K562 (cell line): ENCODE measurements around the gene TRIM68. TPM values are rescaled to one million over a fixed set of nuclear protein-coding genes. Genes with fewer than 3 reads are reported as not detected.

Experiments
- ATAC-seq: fragments of 200-7000 bp; cut with Tn5 transposase; 3 replicates; pipeline ENCODE4 v1.9.1; 2020; ENCODE audit warnings: moderate library complexity
- BruUV-seq: library from RNA; stranded (reverse); fragments of 400-500 nt; replicated peaks from 2 replicates; lab custom pipeline; 2021; lab: Mats Ljungman, UMichigan
- CTCF ChIA-PET: fragments of 300-600 bp; formaldehyde crosslinking; extraction: SDS; loops from one replicate; lab custom pipeline; 2021; ENCODE audit warnings: low intra/inter-chr PET ratio; lab: Yijun Ruan, JAX
- POLR2A ChIA-PET: fragments of 300-600, 350-650 bp; sonication (Branson Sonifier 250); formaldehyde crosslinking; extraction: SDS; loops from one replicate; lab custom pipeline; 2021; ENCODE audit warnings: antibody characterized with exemption, inconsistent platforms; lab: Yijun Ruan, JAX
- DNase-seq, 4 experiments: peaks; one replicate each; pipeline versions ENCODE4 v3.0.0 to v3.0.0-alpha.2; 2011 to 2018; ENCODE audit warnings: low spot score in 3 of 4, mixed read lengths in 3 of 4; ENCODE audit errors: extremely low read depth in 1 of 4
- FAIRE-seq: peaks from 2 replicates; lab custom pipeline; 2011; peaks lifted over from hg19 to GRCh38; lab: Jason Lieb, UNC
- H2AFZ ChIP-seq: 2 replicates; pipeline ENCODE4 v1.6.0; 2011; ENCODE audit warnings: low read depth, low read length, control low read depth, inconsistent platforms
- H3K27ac ChIP-seq: fragments of 200-600 bp; 3 replicates; pipeline ENCODE4 v1.8.0; 2011; ENCODE audit warnings: low read depth, mild to moderate bottlenecking, control low read depth, inconsistent platforms, low read length, moderate library complexity, mixed read lengths; ENCODE audit errors: extremely low read depth
- H3K27me3 ChIP-seq, 2 experiments: fragments of 300-600 bp in 1 of 2; 2 replicates in 1 of 2; 3 replicates in 1 of 2; pipeline versions ENCODE4 v1.6.0 to v1.8.0; 2011; ENCODE audit warnings: inconsistent platforms in 2 of 2, low read length in 2 of 2, mild to moderate bottlenecking in 1 of 2, mixed read lengths in 1 of 2, moderate library complexity in 1 of 2; ENCODE audit not compliant: control insufficient read depth in 2 of 2, insufficient read depth in 2 of 2
- H3K36me3 ChIP-seq: fragments of 300-600 bp; 3 replicates; pipeline ENCODE4 v1.8.0; 2011; ENCODE audit warnings: mild to moderate bottlenecking, low read length, inconsistent platforms; ENCODE audit not compliant: control insufficient read depth, insufficient read depth
- H3K4me1 ChIP-seq, 2 experiments: fragments of 200-600 bp in 1 of 2; replicated peaks in 1 of 2; 2 replicates in 1 of 2; 3 replicates in 1 of 2; pipeline versions ENCODE4 v1.5.1 to v1.8.0; 2011; ENCODE audit warnings: inconsistent platforms in 2 of 2, low read length in 2 of 2, mild to moderate bottlenecking in 1 of 2, mixed read lengths in 1 of 2, moderate library complexity in 1 of 2; ENCODE audit not compliant: control insufficient read depth in 2 of 2, insufficient read depth in 2 of 2
- H3K4me2 ChIP-seq: 2 replicates; pipeline ENCODE4 v1.6.1; 2011; ENCODE audit warnings: low read length, control low read depth, inconsistent platforms, mixed read lengths; ENCODE audit not compliant: insufficient read depth
- H3K4me3 ChIP-seq: fragments of 200-600 bp; sonication (generic), shearing (Covaris generic); 2 replicates; pipeline ENCODE4 v1.5.1; 2016; ENCODE audit warnings: control low read depth, inconsistent platforms
- H3K79me2 ChIP-seq: fragments of 200-600 bp; 3 replicates; pipeline ENCODE4 v1.8.0; 2011; ENCODE audit warnings: low read length, inconsistent platforms; ENCODE audit not compliant: control insufficient read depth, insufficient read depth
- H3K9ac ChIP-seq, 2 experiments: 2 replicates each; pipeline versions ENCODE4 v1.6.0 to v1.6.1; 2011; ENCODE audit warnings: low read depth in 2 of 2, low read length in 2 of 2, control low read depth in 1 of 2, inconsistent platforms in 1 of 2, mild to moderate bottlenecking in 1 of 2, mixed read lengths in 1 of 2; ENCODE audit not compliant: insufficient read depth in 1 of 2
- H3K9me1 ChIP-seq: one replicate; pipeline ENCODE4 v1.6.0; 2011; ENCODE audit warnings: inconsistent platforms, mild to moderate bottlenecking, low read length, moderate library complexity; ENCODE audit not compliant: control insufficient read depth, insufficient read depth
- H3K9me3 ChIP-seq: replicated peaks from 2 replicates; pipeline ENCODE4 v1.5.1; 2011; ENCODE audit warnings: low read depth, low read length, inconsistent platforms; ENCODE audit not compliant: control insufficient read depth, insufficient read depth
- H4K20me1 ChIP-seq: replicated peaks from 2 replicates; pipeline ENCODE4 v1.6.1; 2011; ENCODE audit warnings: low read length, inconsistent platforms, mixed read lengths; ENCODE audit not compliant: control insufficient read depth, insufficient read depth
- ARNT ChIP-seq, 2 experiments: fragments of 450-650 bp; IDR thresholded peaks; 2 replicates each; pipeline ENCODE4 v1.6.1; 2016; ENCODE audit warnings: mild to moderate bottlenecking in 1 of 2
- FOXJ2 ChIP-seq: fragments of 200-800 bp; sonication (Bioruptor generic); IDR thresholded peaks from 2 replicates; pipeline ENCODE4 v1.6.1; 2016; ENCODE audit warnings: missing genetic modification characterization, missing compliant biosample characterization
- KLF6 ChIP-seq: fragments of 250-450 bp; sonication (Bioruptor Pico); IDR thresholded peaks from 2 replicates; pipeline ENCODE4 v1.4.0; 2020; ENCODE audit warnings: mild to moderate bottlenecking, moderate library complexity, borderline replicate concordance
- MBD2 ChIP-seq: sonication (generic); IDR thresholded peaks from 2 replicates; pipeline ENCODE4 v1.6.1; 2016; ENCODE audit warnings: low read depth, borderline replicate concordance
- MED1 ChIP-seq: sonication (generic); formaldehyde crosslinking; IDR thresholded peaks from 2 replicates; pipeline ENCODE4 v1.8.1; 2023; ENCODE audit warnings: missing genetic modification reagents, borderline replicate concordance
- NCOA1 ChIP-seq: fragments of 450-650 bp; IDR thresholded peaks from 2 replicates; pipeline ENCODE4 v1.6.1; 2016; ENCODE audit warnings: low read depth
- NCOA2 ChIP-seq, 2 experiments: fragments of 450-650 bp; IDR thresholded peaks; 2 replicates each; pipeline ENCODE4 v1.6.1; 2018; ENCODE audit warnings: mild to moderate bottlenecking in 2 of 2, moderate library complexity in 1 of 2; ENCODE audit not compliant: partially characterized antibody in 2 of 2
- SAP30 ChIP-seq: fragments of 200-600 bp; sonication (generic); IDR thresholded peaks from 2 replicates; pipeline ENCODE4 v1.6.1; 2012; ENCODE audit warnings: borderline replicate concordance, low read depth, mild to moderate bottlenecking, moderate library complexity, low read length, control low read depth, inconsistent platforms; ENCODE audit not compliant: insufficient read depth, poor library complexity, severe bottlenecking
- SIRT6 ChIP-seq: IDR thresholded peaks from one replicate; pipeline ENCODE4 v1.6.1; 2012; ENCODE audit warnings: low read depth, mild to moderate bottlenecking, control low read depth, inconsistent platforms, low read length, moderate library complexity
- SMARCC2 ChIP-seq: fragments of 450-650 bp; IDR thresholded peaks from 2 replicates; pipeline ENCODE4 v1.6.1; 2017; ENCODE audit warnings: antibody characterized with exemption, moderate library complexity, mild to moderate bottlenecking, low read depth
- TCF7L2 ChIP-seq: fragments of 150-350 bp; IDR thresholded peaks from 2 replicates; pipeline ENCODE4 v1.6.1; 2016; ENCODE audit warnings: low read depth, mild to moderate bottlenecking, low read length, moderate library complexity
- WGBS: fragments of 100-300 bp; shearing (Covaris generic); methylation state at CpG from one replicate; pipeline ENCODE4 v1.1.6; 2016; ENCODE audit warnings: low coverage, mixed read lengths; ENCODE audit not compliant: insufficient coverage; ENCODE audit errors: missing lambda C conversion rate; 5-methylcytosine and 5-hydroxymethylcytosine counted together
- in situ Hi-C: fragments of 300-500 bp; cut with MboI; formaldehyde crosslinking; loops from 4 replicates; pipeline ENCODE4 v1.15.0; 2018; ENCODE audit warnings: inconsistent platforms, mixed read lengths
- intact Hi-C: fragments of 100-400 bp; cut with micrococcal nuclease; formaldehyde crosslinking; loops from 2 replicates; pipeline ENCODE4 v1.14.2; 2022
- polyA plus RNA-seq, 8 experiments: library from polyadenylated mRNA; depleted of rRNA in 4 of 8; stranded (reverse) in 5 of 8; unstranded in 3 of 8; fragments of >200 nt; fragmentation: Nextera tagmentation in 2 of 8; fragmentation: Illumina TruSeq in 1 of 8; extraction: Ambion mirVana in 2 of 8; extraction: Trizol in 1 of 8; gene quantifications; 2 replicates each; pipeline versions ENCODE4 v1.2.1 to v1.2.3, GENCODE V29; 2011 to 2014; ENCODE audit warnings: inconsistent platforms in 1 of 8, missing spikeins in 1 of 8
- total RNA-seq, 7 experiments: library from RNA; depleted of rRNA in 6 of 7; stranded (reverse); fragments of >200 nt in 6 of 7; fragmentation: Illumina TruSeq in 2 of 7; extraction: Trizol in 2 of 7; gene quantifications; 2 replicates each; pipeline versions ENCODE4 v1.2.1 to v1.2.3, GENCODE V29; 2011 to 2021; ENCODE audit warnings: low replicate concordance in 1 of 7

The TRIM68 gene
- total and polyA plus RNA-seq, 9 of the 15 experiments (the other 6 are each of a cell fraction or from before 2014, with no cell fraction given), result 5.2 to 10.9 (median 7.9) TPM

GRCh38 chr11:4593739-4594138 lies 14.3 kb downstream of the TRIM68 start, which contains the start of gene OR52I1 (continued):
- TF ChIP-seq SMARCC2, result no peak
- no peak for TF ChIP-seq KLF6
- no peak for TF ChIP-seq MBD2
- no peak for TF ChIP-seq SIRT6
- TF ChIP-seq ARNT (IDR thresholded peaks at IDR 0.05), result no peak
- TF ChIP-seq MED1 (CRISPR knock-in tag), result no peak
- no peak for TF ChIP-seq SAP30
- TF ChIP-seq, all 486 proteins: peak for 0

- ChIA-PET POLR2A (no interaction called here), CTCF (interaction anchor here (0.6 kb wide), 1 partner anchor 401 kb away, joined by 3 read pairs; no protein-coding TSS in a partner anchor)
- Histone ChIP-seq H4K20me1 (no peaks in the 10 kb centered on the region), H3K36me3 (no peaks in the 10 kb centered on the region), H3K9ac (no peak overlapping the region), H3K4me2 (no peak overlapping the region), H2AFZ (no peak overlapping the region), H3K9me3 (no peaks in the 10 kb centered on the region), H3K79me2 (no peaks in the 10 kb centered on the region), H3K4me1 (no peaks in the 10 kb centered on the region), H3K27me3 (peaks cover 8 to 14% of the 10 kb centered on the region in 2 experiments; a peak in 4 of 5 replicates), H3K9me1 (no peaks in the 10 kb centered on the region), H3K27ac (no peak overlapping the region), H3K4me3 (no peak overlapping the region)
- in situ Hi-C loops (no loop called here), intact Hi-C loops (no loop called here)
- no peak for TF ChIP-seq TCF7L2
- TF ChIP-seq FOXJ2 (tag), result no peak
- TF ChIP-seq NCOA1, result no peak
- TF ChIP-seq NCOA2 (IDR thresholded peaks at IDR 0.05; ENCODE audit: partially characterized antibody in 2 of 2), result no peak
- 3% methylated on average over 3 of the region's 3 CpGs for WGBS
- BruUV-seq, result no TSS peak
- FAIRE-seq (no peak), DNase-seq (no peak), ATAC-seq (no peak)
Measured at GRCh38 chr11:4589017-4589416, 19.0 kb downstream of the TRIM68 start.
